ENCODE measurements around the gene NPLOC4. TPM values are rescaled to one million over a fixed set of nuclear protein-coding genes. Genes with fewer than 3 reads are reported as not detected.

The NPLOC4 gene
- total and polyA plus RNA-seq, 2 of the 13 experiments (the other 11 are each of a cell fraction or from before 2014, with no cell fraction given), result 57.0 to 97.0 TPM

DNA sequence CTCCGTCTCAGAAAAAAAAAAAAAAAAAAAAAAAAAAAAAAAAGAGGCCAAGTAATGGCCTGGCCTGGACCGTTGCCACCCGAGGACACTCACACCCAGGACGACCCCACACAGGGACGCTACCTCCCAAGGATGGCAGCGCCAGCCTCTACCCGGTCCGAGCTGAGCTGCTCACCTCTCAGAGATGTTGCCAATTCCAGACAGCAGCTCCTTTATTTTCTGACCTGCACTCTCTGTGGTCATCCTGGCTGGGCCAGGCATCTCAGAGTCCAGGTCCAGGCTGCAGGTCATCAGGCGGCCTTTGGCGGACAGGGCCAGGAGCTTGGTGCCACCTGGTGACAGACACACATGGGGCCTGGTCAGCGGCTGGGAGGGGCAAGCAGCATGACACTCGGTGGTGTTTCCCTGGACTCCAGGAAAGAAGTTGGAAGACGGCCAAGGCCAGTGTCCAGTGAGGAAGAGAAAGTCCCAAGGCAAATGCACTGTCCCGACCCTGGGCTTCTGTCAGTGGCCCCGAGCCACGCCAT lies 87.8 kb downstream of the NPLOC4 start (continued):
- TF ChIP-seq, protein P1, sequence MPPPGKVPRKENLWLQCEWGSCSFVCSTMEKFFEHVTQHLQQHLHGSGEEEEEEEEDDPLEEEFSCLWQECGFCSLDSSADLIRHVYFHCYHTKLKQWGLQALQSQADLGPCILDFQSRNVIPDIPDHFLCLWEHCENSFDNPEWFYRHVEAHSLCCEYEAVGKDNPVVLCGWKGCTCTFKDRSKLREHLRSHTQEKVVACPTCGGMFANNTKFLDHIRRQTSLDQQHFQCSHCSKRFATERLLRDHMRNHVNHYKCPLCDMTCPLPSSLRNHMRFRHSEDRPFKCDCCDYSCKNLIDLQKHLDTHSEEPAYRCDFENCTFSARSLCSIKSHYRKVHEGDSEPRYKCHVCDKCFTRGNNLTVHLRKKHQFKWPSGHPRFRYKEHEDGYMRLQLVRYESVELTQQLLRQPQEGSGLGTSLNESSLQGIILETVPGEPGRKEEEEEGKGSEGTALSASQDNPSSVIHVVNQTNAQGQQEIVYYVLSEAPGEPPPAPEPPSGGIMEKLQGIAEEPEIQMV (CRISPR knock-in tag; IDR thresholded peaks at IDR 0.05; ENCODE audit: low read depth), result no peak
- TF ChIP-seq, protein P2, sequence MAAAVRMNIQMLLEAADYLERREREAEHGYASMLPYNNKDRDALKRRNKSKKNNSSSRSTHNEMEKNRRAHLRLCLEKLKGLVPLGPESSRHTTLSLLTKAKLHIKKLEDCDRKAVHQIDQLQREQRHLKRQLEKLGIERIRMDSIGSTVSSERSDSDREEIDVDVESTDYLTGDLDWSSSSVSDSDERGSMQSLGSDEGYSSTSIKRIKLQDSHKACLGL (CRISPR knock-in tag; IDR thresholded peaks at IDR 0.05), result no peak
- TF ChIP-seq ZFX (CRISPR knock-in tag; IDR thresholded peaks at IDR 0.05; ENCODE audit: low read depth) (0 out of 2 replicates have a peak, but pooled peaks have one; percentile 30), KLF12 (CRISPR knock-in tag; IDR thresholded peaks at IDR 0.05; ENCODE audit: borderline replicate concordance) (no peak), ZNF30 (CRISPR knock-in tag; IDR thresholded peaks at IDR 0.05) (no peak), KMT2A (CRISPR knock-in tag; IDR thresholded peaks at IDR 0.05) (no peak), ASH2L (IDR thresholded peaks at IDR 0.05; ENCODE audit: insufficient read length, low read depth, low read length) (no peak), POLR2AphosphoS2 (IDR thresholded peaks at IDR 0.05; ENCODE audit: low read depth, low read length) (no peak), RXRA (CRISPR knock-in tag; IDR thresholded peaks at IDR 0.05) (no peak), ZNF101 (CRISPR knock-in tag; IDR thresholded peaks at IDR 0.05; ENCODE audit: borderline replicate concordance, low read depth) (no peak), EED (CRISPR knock-in tag; IDR thresholded peaks at IDR 0.05) (0 out of 2 replicates have a peak, but pooled peaks have one; percentile 28), ZNF724P (CRISPR knock-in tag; IDR thresholded peaks at IDR 0.05; ENCODE audit: borderline replicate concordance) (no peak), ZKSCAN5 (CRISPR knock-in tag; IDR thresholded peaks at IDR 0.05) (no peak), ZNF121 (CRISPR knock-in tag; IDR thresholded peaks at IDR 0.05) (no peak), SUZ12 (IDR thresholded peaks at IDR 0.05; ENCODE audit: low read depth, low read length) (no peak)
- TF ChIP-seq, protein P3, sequence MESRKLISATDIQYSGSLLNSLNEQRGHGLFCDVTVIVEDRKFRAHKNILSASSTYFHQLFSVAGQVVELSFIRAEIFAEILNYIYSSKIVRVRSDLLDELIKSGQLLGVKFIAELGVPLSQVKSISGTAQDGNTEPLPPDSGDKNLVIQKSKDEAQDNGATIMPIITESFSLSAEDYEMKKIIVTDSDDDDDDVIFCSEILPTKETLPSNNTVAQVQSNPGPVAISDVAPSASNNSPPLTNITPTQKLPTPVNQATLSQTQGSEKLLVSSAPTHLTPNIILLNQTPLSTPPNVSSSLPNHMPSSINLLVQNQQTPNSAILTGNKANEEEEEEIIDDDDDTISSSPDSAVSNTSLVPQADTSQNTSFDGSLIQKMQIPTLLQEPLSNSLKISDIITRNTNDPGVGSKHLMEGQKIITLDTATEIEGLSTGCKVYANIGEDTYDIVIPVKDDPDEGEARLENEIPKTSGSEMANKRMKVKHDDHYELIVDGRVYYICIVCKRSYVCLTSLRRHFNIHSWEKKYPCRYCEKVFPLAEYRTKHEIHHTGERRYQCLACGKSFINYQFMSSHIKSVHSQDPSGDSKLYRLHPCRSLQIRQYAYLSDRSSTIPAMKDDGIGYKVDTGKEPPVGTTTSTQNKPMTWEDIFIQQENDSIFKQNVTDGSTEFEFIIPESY (CRISPR knock-in tag; IDR thresholded peaks at IDR 0.05), result peak; percentile 100
- TF ChIP-seq, protein P4, sequence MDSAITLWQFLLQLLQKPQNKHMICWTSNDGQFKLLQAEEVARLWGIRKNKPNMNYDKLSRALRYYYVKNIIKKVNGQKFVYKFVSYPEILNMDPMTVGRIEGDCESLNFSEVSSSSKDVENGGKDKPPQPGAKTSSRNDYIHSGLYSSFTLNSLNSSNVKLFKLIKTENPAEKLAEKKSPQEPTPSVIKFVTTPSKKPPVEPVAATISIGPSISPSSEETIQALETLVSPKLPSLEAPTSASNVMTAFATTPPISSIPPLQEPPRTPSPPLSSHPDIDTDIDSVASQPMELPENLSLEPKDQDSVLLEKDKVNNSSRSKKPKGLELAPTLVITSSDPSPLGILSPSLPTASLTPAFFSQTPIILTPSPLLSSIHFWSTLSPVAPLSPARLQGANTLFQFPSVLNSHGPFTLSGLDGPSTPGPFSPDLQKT (CRISPR knock-in tag; IDR thresholded peaks at IDR 0.05; ENCODE audit: borderline replicate concordance), result no peak
- TF ChIP-seq, protein P5, sequence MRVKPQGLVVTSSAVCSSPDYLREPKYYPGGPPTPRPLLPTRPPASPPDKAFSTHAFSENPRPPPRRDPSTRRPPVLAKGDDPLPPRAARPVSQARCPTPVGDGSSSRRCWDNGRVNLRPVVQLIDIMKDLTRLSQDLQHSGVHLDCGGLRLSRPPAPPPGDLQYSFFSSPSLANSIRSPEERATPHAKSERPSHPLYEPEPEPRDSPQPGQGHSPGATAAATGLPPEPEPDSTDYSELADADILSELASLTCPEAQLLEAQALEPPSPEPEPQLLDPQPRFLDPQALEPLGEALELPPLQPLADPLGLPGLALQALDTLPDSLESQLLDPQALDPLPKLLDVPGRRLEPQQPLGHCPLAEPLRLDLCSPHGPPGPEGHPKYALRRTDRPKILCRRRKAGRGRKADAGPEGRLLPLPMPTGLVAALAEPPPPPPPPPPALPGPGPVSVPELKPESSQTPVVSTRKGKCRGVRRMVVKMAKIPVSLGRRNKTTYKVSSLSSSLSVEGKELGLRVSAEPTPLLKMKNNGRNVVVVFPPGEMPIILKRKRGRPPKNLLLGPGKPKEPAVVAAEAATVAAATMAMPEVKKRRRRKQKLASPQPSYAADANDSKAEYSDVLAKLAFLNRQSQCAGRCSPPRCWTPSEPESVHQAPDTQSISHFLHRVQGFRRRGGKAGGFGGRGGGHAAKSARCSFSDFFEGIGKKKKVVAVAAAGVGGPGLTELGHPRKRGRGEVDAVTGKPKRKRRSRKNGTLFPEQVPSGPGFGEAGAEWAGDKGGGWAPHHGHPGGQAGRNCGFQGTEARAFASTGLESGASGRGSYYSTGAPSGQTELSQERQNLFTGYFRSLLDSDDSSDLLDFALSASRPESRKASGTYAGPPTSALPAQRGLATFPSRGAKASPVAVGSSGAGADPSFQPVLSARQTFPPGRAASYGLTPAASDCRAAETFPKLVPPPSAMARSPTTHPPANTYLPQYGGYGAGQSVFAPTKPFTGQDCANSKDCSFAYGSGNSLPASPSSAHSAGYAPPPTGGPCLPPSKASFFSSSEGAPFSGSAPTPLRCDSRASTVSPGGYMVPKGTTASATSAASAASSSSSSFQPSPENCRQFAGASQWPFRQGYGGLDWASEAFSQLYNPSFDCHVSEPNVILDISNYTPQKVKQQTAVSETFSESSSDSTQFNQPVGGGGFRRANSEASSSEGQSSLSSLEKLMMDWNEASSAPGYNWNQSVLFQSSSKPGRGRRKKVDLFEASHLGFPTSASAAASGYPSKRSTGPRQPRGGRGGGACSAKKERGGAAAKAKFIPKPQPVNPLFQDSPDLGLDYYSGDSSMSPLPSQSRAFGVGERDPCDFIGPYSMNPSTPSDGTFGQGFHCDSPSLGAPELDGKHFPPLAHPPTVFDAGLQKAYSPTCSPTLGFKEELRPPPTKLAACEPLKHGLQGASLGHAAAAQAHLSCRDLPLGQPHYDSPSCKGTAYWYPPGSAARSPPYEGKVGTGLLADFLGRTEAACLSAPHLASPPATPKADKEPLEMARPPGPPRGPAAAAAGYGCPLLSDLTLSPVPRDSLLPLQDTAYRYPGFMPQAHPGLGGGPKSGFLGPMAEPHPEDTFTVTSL (CRISPR knock-in tag; IDR thresholded peaks at IDR 0.05; ENCODE audit: borderline replicate concordance), result no peak

Measured in HepG2 (cell line).